Esophagus muscularis mucosa (tissue), 4 donors: ENCODE results near the gene HS2ST1. TPM values are rescaled to one million over a fixed set of nuclear protein-coding genes. Genes with fewer than 3 reads are reported as not detected.

Source experiments
- DNase-seq: peaks from one replicate; pipeline ENCODE4 v3.0.0-alpha.2; 2017; ENCODE audit errors: extremely low spot score
- H3K27ac ChIP-seq, 4 donors: fragments of 200-600 bp; sonication (generic); replicated peaks in 1 of 4; 1 replicate in 3 of 4; 2 replicates in 1 of 4; pipeline ENCODE4 v1.5.1; 2016 to 2019; ENCODE audit warnings: mild to moderate bottlenecking in 1 of 4
- H3K27me3 ChIP-seq, 4 donors: fragments of 200-600 bp; sonication (generic); one replicate each; pipeline versions ENCODE4 v1.5.1 to v1.6.0; 2016 to 2019
- H3K36me3 ChIP-seq, 4 donors: fragments of 200-600 bp; sonication (generic); one replicate each; pipeline ENCODE4 v1.5.1; 2016 to 2019
- H3K4me1 ChIP-seq, 4 donors: fragments of 200-600 bp; sonication (generic); one replicate each; pipeline ENCODE4 v1.5.1; 2016 to 2019
- H3K4me3 ChIP-seq, 4 donors: fragments of 200-600 bp; sonication (generic); 1 replicate in 2 of 4; 2 replicates in 2 of 4; pipeline ENCODE4 v1.5.1; 2016 to 2019; ENCODE audit warnings: mild to moderate bottlenecking in 4 of 4, moderate library complexity in 1 of 4
- H3K9me3 ChIP-seq, 4 donors: fragments of 200-600 bp; sonication (generic); 1 replicate in 3 of 4; 2 replicates in 1 of 4; pipeline ENCODE4 v1.5.1; 2016 to 2019
- CTCF ChIP-seq, 3 experiments: fragments of 200-600 bp in 2 of 3; fragments of 450-650 bp in 1 of 3; sonication (generic) in 2 of 3; IDR thresholded peaks; one replicate each; pipeline ENCODE4 v1.5.1; 2017 to 2019; ENCODE audit warnings: antibody characterized with exemption in 3 of 3, mild to moderate bottlenecking in 2 of 3, moderate library complexity in 1 of 3
- EP300 ChIP-seq: sonication (generic); formaldehyde crosslinking; IDR thresholded peaks from one replicate; pipeline ENCODE4 v1.6.1; 2017; ENCODE audit warnings: antibody characterized with exemption
- POLR2A ChIP-seq: fragments of 450-650 bp; IDR thresholded peaks from one replicate; pipeline ENCODE4 v1.6.1; 2017; ENCODE audit warnings: antibody characterized with exemption, moderate library complexity, mild to moderate bottlenecking, low read depth
- POLR2AphosphoS5 ChIP-seq, 2 donors: sonication (generic); formaldehyde crosslinking; IDR thresholded peaks; one replicate each; pipeline ENCODE4 v1.6.1; 2017; ENCODE audit warnings: antibody characterized with exemption in 2 of 2
- WGBS: methylation state at CpG from one replicate; pipeline ENCODE4 v1.1.5; 2018; 5-methylcytosine and 5-hydroxymethylcytosine counted together
- intact Hi-C: fragments of 100-400 bp; cut with DNase I; formaldehyde crosslinking; loops from one replicate; pipeline ENCODE4 v1.15.1; 2023
- total RNA-seq, 4 donors: library from RNA; depleted of rRNA; stranded (reverse); fragments of >200 nt; gene quantifications; one replicate each; pipeline versions ENCODE4 v1.1.0 to v1.2.1, GENCODE V29; 2016

Gene HS2ST1
- total RNA-seq, 4 donors from 2014 or later, result 8.5 to 11.6 (median 9.4) TPM

- DNase-seq, result no peak
- Histone ChIP-seq H3K4me3 (no peak overlapping the region), H3K27me3 (no peaks in the 10 kb centered on the region), H3K36me3 (no peaks in the 10 kb centered on the region), H3K4me1 (peaks cover 6 to 24% (median 18%) of the 10 kb centered on the region in 4 donors), H3K27ac (no peak overlapping the region), H3K9me3 (no peaks in the 10 kb centered on the region)
- intact Hi-C loops, result no loop called here
- 87% methylated on average over 6 of the region's 6 CpGs for WGBS
- TF ChIP-seq POLR2A (no peak), POLR2AphosphoS5 (IDR thresholded peaks at IDR 0.05) (no peak), EP300 (no peak), CTCF (IDR thresholded peaks at IDR 0.05) (no peak)
Observed at GRCh38 chr1:87156124-87156523, 241.7 kb downstream of the HS2ST1 start.

DNA sequence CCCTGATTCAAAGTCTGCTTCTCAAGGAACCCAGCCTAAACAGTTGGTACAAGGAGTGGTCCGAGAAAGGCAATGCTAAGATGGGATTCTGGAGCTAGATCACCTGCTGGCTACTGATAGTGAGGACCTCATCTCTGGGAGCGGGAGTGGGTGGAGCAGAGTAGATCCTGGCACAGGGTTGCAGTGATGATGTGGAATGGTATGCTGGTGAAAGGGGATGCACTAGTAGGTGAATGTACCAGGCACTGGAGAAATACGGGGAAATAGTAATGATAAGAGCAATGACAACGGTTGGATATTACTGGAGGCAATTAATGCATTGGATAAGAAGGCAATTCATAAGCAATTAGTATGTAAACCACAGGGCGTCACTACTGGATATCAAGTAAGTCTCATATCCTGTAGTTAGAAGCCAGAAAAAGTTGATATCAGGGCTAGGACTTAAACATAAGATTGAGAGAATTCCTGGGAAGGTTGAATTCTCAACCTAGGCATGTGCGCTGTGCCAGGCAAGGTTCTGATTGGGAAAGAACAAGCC lies 245.0 kb downstream of the HS2ST1 start:
- intact Hi-C loops, result no loop called here
- Histone ChIP-seq H3K36me3 (no peaks in the 10 kb centered on the region), H3K4me3 (no peak overlapping the region), H3K4me1 (no peaks in the 10 kb centered on the region), H3K27ac (no peak overlapping the region), H3K9me3 (no peaks in the 10 kb centered on the region), H3K27me3 (no peaks in the 10 kb centered on the region)
- TF ChIP-seq EP300, result no peak
- no peak for TF ChIP-seq POLR2A
- no peak for TF ChIP-seq POLR2AphosphoS5 (IDR thresholded peaks at IDR 0.05)
- TF ChIP-seq CTCF (IDR thresholded peaks at IDR 0.05), result no peak
- no peak for DNase-seq
- 95% methylated on average over 6 of the region's 6 CpGs for WGBS

Other genes with a start within 250 kb of the HS2ST1 start
- gene SH3GLB1, start 210.1 kb upstream of the HS2ST1 start, total RNA-seq, result 10 to 100 TPM; 56.2 to 73.1 (median 61.8) TPM
- 100 to 1,000 TPM in 1 of 4 donors, 10 to 100 TPM in 3; 76.8 to 103 (median 89.4) TPM for gene SELENOF, start 509 bp upstream of the HS2ST1 start, total RNA-seq